Esophagus muscularis mucosa (tissue), 4 donors: ENCODE data around the gene MEGF9. TPM values are rescaled to one million over a fixed set of nuclear protein-coding genes. Genes with fewer than 3 reads are reported as not detected.

Experiments used
- DNase-seq: peaks from one replicate; pipeline ENCODE4 v3.0.0-alpha.2; 2017; ENCODE audit errors: extremely low spot score
- H3K27ac ChIP-seq, 4 donors: fragments of 200-600 bp; sonication (generic); replicated peaks in 1 of 4; 1 replicate in 3 of 4; 2 replicates in 1 of 4; pipeline ENCODE4 v1.5.1; 2016 to 2019; ENCODE audit warnings: mild to moderate bottlenecking in 1 of 4
- H3K27me3 ChIP-seq, 4 donors: fragments of 200-600 bp; sonication (generic); one replicate each; pipeline versions ENCODE4 v1.5.1 to v1.6.0; 2016 to 2019
- H3K36me3 ChIP-seq, 4 donors: fragments of 200-600 bp; sonication (generic); one replicate each; pipeline ENCODE4 v1.5.1; 2016 to 2019
- H3K4me1 ChIP-seq, 4 donors: fragments of 200-600 bp; sonication (generic); one replicate each; pipeline ENCODE4 v1.5.1; 2016 to 2019
- H3K4me3 ChIP-seq, 4 donors: fragments of 200-600 bp; sonication (generic); 1 replicate in 2 of 4; 2 replicates in 2 of 4; pipeline ENCODE4 v1.5.1; 2016 to 2019; ENCODE audit warnings: mild to moderate bottlenecking in 4 of 4, moderate library complexity in 1 of 4
- H3K9me3 ChIP-seq, 4 donors: fragments of 200-600 bp; sonication (generic); 1 replicate in 3 of 4; 2 replicates in 1 of 4; pipeline ENCODE4 v1.5.1; 2016 to 2019
- EP300 ChIP-seq: sonication (generic); formaldehyde crosslinking; IDR thresholded peaks from one replicate; pipeline ENCODE4 v1.6.1; 2017; ENCODE audit warnings: antibody characterized with exemption
- POLR2A ChIP-seq: fragments of 450-650 bp; IDR thresholded peaks from one replicate; pipeline ENCODE4 v1.6.1; 2017; ENCODE audit warnings: antibody characterized with exemption, moderate library complexity, mild to moderate bottlenecking, low read depth
- POLR2AphosphoS5 ChIP-seq, 2 donors: sonication (generic); formaldehyde crosslinking; IDR thresholded peaks; one replicate each; pipeline ENCODE4 v1.6.1; 2017; ENCODE audit warnings: antibody characterized with exemption in 2 of 2
- WGBS: methylation state at CpG from one replicate; pipeline ENCODE4 v1.1.5; 2018; 5-methylcytosine and 5-hydroxymethylcytosine counted together
- intact Hi-C: fragments of 100-400 bp; cut with DNase I; formaldehyde crosslinking; loops from one replicate; pipeline ENCODE4 v1.15.1; 2023
- total RNA-seq, 4 donors: library from RNA; depleted of rRNA; stranded (reverse); fragments of >200 nt; gene quantifications; one replicate each; pipeline versions ENCODE4 v1.1.0 to v1.2.1, GENCODE V29; 2016
- TF ChIP-seq, protein P1 (sequence below), 3 experiments: fragments of 200-600 bp in 2 of 3; fragments of 450-650 bp in 1 of 3; sonication (generic) in 2 of 3; IDR thresholded peaks; one replicate each; pipeline ENCODE4 v1.5.1; 2017 to 2019; ENCODE audit warnings: antibody characterized with exemption in 3 of 3, mild to moderate bottlenecking in 2 of 3, moderate library complexity in 1 of 3

The MEGF9 gene
- total RNA-seq, 4 donors from 2014 or later: 17.1 to 23.1 (median 18.9) TPM

DNA sequence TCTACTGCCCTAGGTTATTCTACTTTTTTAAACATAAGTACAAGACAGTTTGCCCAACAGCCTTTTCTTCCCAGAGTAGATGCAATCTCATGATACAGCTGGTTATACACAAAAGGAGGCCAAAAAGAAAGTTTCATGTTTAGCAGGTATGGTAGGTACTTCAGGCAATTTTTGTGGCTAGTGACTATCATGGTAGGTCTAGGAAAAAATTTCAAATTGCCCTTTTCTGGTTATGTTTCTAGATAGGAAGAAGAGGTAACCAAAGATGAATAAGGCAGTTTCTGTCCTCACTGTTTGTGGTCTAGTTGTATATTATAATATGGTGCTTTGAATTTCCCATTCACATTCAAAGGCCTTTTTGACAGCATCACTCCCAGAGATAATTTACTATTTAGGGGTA is 19.7 kb downstream of the MEGF9 start:
- Histone ChIP-seq H3K9me3 (no peaks in the 10 kb centered on the region), H3K27me3 (no peaks in the 10 kb centered on the region), H3K4me1 (peaks cover 5 to 34% (median 14%) of the 10 kb centered on the region in 4 donors), H3K4me3 (no peak overlapping the region), H3K27ac (no peak overlapping the region), H3K36me3 (no peaks in the 10 kb centered on the region)
- DNase-seq: no peak
- intact Hi-C loops: no loop called here
- TF ChIP-seq POLR2AphosphoS5 (IDR thresholded peaks at IDR 0.05) (no peak), POLR2A (no peak), EP300 (no peak)
- TF ChIP-seq, protein P1, sequence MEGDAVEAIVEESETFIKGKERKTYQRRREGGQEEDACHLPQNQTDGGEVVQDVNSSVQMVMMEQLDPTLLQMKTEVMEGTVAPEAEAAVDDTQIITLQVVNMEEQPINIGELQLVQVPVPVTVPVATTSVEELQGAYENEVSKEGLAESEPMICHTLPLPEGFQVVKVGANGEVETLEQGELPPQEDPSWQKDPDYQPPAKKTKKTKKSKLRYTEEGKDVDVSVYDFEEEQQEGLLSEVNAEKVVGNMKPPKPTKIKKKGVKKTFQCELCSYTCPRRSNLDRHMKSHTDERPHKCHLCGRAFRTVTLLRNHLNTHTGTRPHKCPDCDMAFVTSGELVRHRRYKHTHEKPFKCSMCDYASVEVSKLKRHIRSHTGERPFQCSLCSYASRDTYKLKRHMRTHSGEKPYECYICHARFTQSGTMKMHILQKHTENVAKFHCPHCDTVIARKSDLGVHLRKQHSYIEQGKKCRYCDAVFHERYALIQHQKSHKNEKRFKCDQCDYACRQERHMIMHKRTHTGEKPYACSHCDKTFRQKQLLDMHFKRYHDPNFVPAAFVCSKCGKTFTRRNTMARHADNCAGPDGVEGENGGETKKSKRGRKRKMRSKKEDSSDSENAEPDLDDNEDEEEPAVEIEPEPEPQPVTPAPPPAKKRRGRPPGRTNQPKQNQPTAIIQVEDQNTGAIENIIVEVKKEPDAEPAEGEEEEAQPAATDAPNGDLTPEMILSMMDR (IDR thresholded peaks at IDR 0.05): no peak

DNA sequence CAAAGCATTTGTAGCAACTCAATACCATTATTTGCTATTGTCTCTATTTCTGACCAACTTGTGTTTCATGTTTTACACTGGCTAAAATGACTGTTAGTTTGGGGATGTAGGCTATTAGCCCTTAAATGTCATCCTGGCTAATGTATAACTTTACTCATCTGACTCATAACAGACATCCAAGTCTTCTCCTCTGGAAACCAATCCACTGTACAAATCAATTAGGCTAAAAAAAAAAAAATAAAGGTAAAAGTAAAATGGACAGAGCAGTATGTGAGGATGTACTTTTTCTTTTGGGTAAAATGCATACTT is 20.6 kb downstream of the MEGF9 start:
- DNase-seq: no peak
- H3K4me1 ChIP-seq: peaks cover 0 to 43% (median 22%) of the 10 kb centered on the region in 4 donors
- no peak overlapping the region for H3K27ac ChIP-seq
- H3K9me3 ChIP-seq: no peaks in the 10 kb centered on the region
- no peaks in the 10 kb centered on the region for H3K27me3 ChIP-seq
- no peaks in the 10 kb centered on the region for H3K36me3 ChIP-seq
- intact Hi-C loops: no loop called here
- TF ChIP-seq POLR2A (no peak), EP300 (no peak), POLR2AphosphoS5 (IDR thresholded peaks at IDR 0.05) (no peak)
- TF ChIP-seq, protein P1 (IDR thresholded peaks at IDR 0.05): no peak
- no peak overlapping the region for H3K4me3 ChIP-seq

DNA sequence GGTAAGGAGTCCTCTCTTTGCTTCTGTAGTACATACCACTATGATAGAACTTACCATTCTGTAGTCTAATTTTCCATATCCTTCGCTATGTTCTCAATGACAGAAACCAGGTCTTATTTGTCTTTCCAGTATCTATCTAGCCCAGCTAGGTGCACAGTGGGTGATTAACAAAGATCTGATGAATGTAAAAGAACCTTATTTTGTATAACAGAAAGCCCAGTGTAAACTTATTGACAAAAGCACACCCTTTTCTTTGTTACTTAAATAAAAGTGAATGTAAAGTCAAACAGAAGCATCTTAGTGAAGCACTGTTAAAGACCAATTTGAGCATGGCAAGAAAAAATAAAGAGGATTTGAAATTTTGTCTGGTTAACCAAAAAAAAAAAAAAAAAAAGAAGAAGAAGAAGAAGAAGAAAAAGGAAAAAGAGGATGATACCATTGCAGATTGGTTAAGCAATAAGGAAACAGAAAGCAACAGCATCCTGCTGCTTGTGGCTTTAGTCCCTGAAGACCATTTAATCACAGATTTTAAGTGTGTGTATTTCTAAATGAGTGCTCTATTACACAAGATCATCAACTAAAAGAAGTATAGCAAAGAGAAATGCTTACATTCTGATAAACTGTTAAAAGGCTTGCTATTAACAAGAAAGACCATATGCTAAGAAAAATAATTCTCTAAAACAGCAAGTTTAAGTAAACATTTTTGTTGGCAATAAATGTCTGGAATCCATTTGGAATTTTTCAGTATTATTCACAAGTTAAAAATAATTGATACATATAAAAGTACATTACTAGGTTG is 21.2 kb downstream of the MEGF9 start:
- DNase-seq: no peak
- intact Hi-C loops: no loop called here
- no peaks in the 10 kb centered on the region for H3K27me3 ChIP-seq
- H3K9me3 ChIP-seq: no peaks in the 10 kb centered on the region
- 93% methylated on average over 1 of the region's 1 CpG for WGBS
- H3K36me3 ChIP-seq: no peaks in the 10 kb centered on the region
- H3K4me1 ChIP-seq: peaks cover 0 to 48% (median 25%) of the 10 kb centered on the region in 4 donors
- H3K27ac ChIP-seq: no peak overlapping the region
- TF ChIP-seq, protein P1 (IDR thresholded peaks at IDR 0.05): no peak
- TF ChIP-seq POLR2A (no peak), POLR2AphosphoS5 (IDR thresholded peaks at IDR 0.05) (no peak), EP300 (no peak)
- H3K4me3 ChIP-seq: no peak overlapping the region

DNA sequence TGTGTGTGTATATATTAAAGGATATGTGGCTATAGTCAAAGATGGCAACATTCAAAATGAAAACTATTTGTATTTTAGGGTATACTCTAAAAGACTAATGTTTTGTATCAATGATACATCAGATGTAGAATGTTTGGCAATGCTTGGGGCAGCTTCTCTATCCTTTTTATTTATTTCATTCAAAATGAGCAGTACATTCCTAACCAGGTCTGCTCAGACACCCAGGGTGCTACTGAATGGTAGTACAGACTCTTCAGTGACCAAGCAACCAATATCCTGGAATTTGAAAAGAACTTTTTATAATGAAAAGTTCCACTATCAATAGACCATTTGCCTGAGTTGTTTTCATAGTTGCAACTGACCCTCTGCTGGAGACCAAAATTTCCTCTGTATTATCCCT is 23.9 kb downstream of the MEGF9 start:
- no peak for DNase-seq
- no peaks in the 10 kb centered on the region for H3K36me3 ChIP-seq
- no peaks in the 10 kb centered on the region for H3K9me3 ChIP-seq
- TF ChIP-seq EP300 (no peak), POLR2AphosphoS5 (IDR thresholded peaks at IDR 0.05) (no peak), POLR2A (no peak)
- TF ChIP-seq, protein P1 (IDR thresholded peaks at IDR 0.05): no peak
- H3K4me3 ChIP-seq: no peak overlapping the region
- peaks cover 0 to 53% (median 26%) of the 10 kb centered on the region in 4 donors for H3K4me1 ChIP-seq
- intact Hi-C loops: no loop called here
- H3K27me3 ChIP-seq: no peaks in the 10 kb centered on the region
- H3K27ac ChIP-seq: no peak overlapping the region

DNA sequence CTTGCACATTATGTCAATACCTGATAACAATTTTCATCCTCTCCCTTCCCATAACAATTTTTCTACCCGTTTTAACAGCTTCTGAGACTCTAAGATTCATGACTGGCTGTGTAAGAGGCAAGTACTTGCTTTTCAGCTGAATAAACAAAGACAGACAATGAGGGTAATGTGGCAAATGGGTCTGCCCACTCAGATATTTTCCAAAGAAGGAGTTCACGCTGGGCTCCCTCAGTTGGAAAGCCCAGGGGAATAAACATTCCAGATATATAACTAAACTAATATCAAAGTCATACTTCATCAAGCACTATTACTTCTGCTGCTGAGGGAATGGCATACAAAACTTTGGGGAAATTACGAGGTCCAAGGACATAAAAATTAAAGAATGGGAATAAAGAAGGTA is 24.4 kb downstream of the MEGF9 start:
- Histone ChIP-seq H3K36me3 (no peaks in the 10 kb centered on the region), H3K9me3 (no peaks in the 10 kb centered on the region), H3K27ac (no peak overlapping the region), H3K27me3 (no peaks in the 10 kb centered on the region), H3K4me1 (peaks cover 0 to 57% (median 29%) of the 10 kb centered on the region in 4 donors), H3K4me3 (no peak overlapping the region)
- DNase-seq: no peak
- WGBS: 70% methylated on average over 3 of the region's 3 CpGs
- TF ChIP-seq, protein P1 (IDR thresholded peaks at IDR 0.05): no peak
- TF ChIP-seq POLR2A: no peak
- TF ChIP-seq EP300: no peak
- TF ChIP-seq POLR2AphosphoS5 (IDR thresholded peaks at IDR 0.05): no peak
- intact Hi-C loops: no loop called here
